Measurements from ENCODE around the gene C19orf25. TPM values are rescaled to one million over a fixed set of nuclear protein-coding genes. Genes with fewer than 3 reads are reported as not detected.

The C19orf25 gene
- total and polyA plus RNA-seq, 9 of the 15 experiments (the other 6 are each of a cell fraction or from before 2014, with no cell fraction given): 0.79 to 96.0 (median 36.1) TPM

GRCh38 chr19:1455336-1456120 is 23.5 kb downstream of the C19orf25 start (continued):
- TF ChIP-seq ZBTB2 (IDR thresholded peaks at IDR 0.05) (no peak), ARID3B (CRISPR knock-in tag; IDR thresholded peaks at IDR 0.05; ENCODE audit: borderline replicate concordance) (no peak), IRF2 (CRISPR knock-in tag; IDR thresholded peaks at IDR 0.05) (no peak), NR1H2 (CRISPR knock-in tag; IDR thresholded peaks at IDR 0.05) (no peak), TRIM28 (IDR thresholded peaks at IDR 0.05) (no peak), HEY1 (CRISPR knock-in tag; IDR thresholded peaks at IDR 0.05; ENCODE audit: borderline replicate concordance) (no peak), ZNF445 (CRISPR knock-in tag; IDR thresholded peaks at IDR 0.05; ENCODE audit: low read depth) (no peak), ZNF354B (CRISPR knock-in tag; IDR thresholded peaks at IDR 0.05) (no peak), TSHZ1 (CRISPR knock-in tag; IDR thresholded peaks at IDR 0.05) (no peak), PKNOX1 (IDR thresholded peaks at IDR 0.05) (peak; percentile 37; the same call in 1 of the 2 replicates), TFAP4 (CRISPR knock-in tag; IDR thresholded peaks at IDR 0.05; ENCODE audit: borderline replicate concordance) (peak; percentile 51; the same call in 1 of the 2 replicates), GTF2E2 (tag; IDR thresholded peaks at IDR 0.05) (no peak), HOXB6 (CRISPR knock-in tag; IDR thresholded peaks at IDR 0.05; ENCODE audit: borderline replicate concordance) (no peak), TEAD2 (tag; IDR thresholded peaks at IDR 0.05) (no peak), POLR2G (IDR thresholded peaks at IDR 0.05; ENCODE audit: low read depth, low read length) (peak; percentile 88), TAF15 (IDR thresholded peaks at IDR 0.05; ENCODE audit: low read depth, low read length) (no peak), HDGF (IDR thresholded peaks at IDR 0.05) (0 out of 2 replicates have a peak, but pooled peaks have one; percentile 59)

All from K562 (cell line).